Measurements from ENCODE around the gene LY6G5B. TPM values are rescaled to one million over a fixed set of nuclear protein-coding genes. Genes with fewer than 3 reads are reported as not detected.
A peak's percentile ranks its signal among the peaks of the same experiment; 100 is the strongest.

The LY6G5B gene
- total RNA-seq, 3 donors from 2014 or later: 13.1 to 17.2 (median 15.5) TPM

DNA sequence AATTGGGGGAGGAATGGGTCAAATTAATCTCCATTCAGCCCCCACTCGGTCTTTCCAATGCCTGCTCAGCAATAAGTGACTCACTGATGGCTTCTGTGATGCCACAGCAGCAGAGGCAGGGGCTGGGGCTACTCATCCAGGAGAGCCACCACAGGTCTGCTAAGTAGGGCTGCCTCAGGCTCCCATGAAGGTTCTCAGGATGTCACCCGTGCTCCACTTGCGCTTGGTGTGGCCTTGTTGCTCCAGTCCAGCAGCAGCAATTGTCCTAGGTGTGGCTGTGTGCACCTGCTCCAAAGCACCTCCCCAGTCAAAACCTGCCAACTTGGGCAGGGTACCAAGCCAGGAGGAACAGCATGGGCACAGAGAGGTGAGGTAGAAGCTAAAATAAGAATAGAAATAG is 52.4 kb downstream of the LY6G5B start:
- Histone ChIP-seq H3K36me3 (ENCODE audit: low read depth) (no peaks in the 10 kb centered on the region), H3K9me3 (no peaks in the 10 kb centered on the region), H3K4me3 (no peak overlapping the region), H3K4me1 (ENCODE audit: low read depth) (peaks cover 25% of the 10 kb centered on the region)
- intact Hi-C loops (cut with DNase I, micrococcal nuclease): no loop called here
- peak; percentile 4 for ATAC-seq
- TF ChIP-seq, protein P1, sequence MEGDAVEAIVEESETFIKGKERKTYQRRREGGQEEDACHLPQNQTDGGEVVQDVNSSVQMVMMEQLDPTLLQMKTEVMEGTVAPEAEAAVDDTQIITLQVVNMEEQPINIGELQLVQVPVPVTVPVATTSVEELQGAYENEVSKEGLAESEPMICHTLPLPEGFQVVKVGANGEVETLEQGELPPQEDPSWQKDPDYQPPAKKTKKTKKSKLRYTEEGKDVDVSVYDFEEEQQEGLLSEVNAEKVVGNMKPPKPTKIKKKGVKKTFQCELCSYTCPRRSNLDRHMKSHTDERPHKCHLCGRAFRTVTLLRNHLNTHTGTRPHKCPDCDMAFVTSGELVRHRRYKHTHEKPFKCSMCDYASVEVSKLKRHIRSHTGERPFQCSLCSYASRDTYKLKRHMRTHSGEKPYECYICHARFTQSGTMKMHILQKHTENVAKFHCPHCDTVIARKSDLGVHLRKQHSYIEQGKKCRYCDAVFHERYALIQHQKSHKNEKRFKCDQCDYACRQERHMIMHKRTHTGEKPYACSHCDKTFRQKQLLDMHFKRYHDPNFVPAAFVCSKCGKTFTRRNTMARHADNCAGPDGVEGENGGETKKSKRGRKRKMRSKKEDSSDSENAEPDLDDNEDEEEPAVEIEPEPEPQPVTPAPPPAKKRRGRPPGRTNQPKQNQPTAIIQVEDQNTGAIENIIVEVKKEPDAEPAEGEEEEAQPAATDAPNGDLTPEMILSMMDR (IDR thresholded peaks at IDR 0.05): no peak
- no peak for DNase-seq

Small RNA genes within 50 kb of the gene (microRNA-seq; reads per million reads assigned to microRNA genes)
- 0.70 reads per million for gene MIR4646
- not detected for gene MIR6832

Other genes with a start within 250 kb of the LY6G5B start
- gene MICB, start 171.8 kb upstream of the LY6G5B start, total RNA-seq: 1 to 10 TPM; 1.3 to 4.1 (median 2.9) TPM
- gene MCCD1, start 141.0 kb upstream of the LY6G5B start, total RNA-seq: not detected
- gene DDX39B, start 128.0 kb upstream of the LY6G5B start, total RNA-seq: 100 to 1,000 TPM; 239 to 309 (median 295) TPM
- gene ATP6V1G2, start 123.4 kb upstream of the LY6G5B start, total RNA-seq: 1 to 10 TPM in 2 of 3 donors, under 1 TPM in 1; 0.55 to 4.5 (median 1.2) TPM
- gene NFKBIL1, start 122.4 kb upstream of the LY6G5B start, total RNA-seq: 10 to 100 TPM; 15.8 to 27.8 (median 18.3) TPM
- under 1 TPM in 2 of 3 donors, not detected in 1; 0.20 to 0.22 TPM for gene LTA, start 97.7 kb upstream of the LY6G5B start, total RNA-seq
- 1 to 10 TPM in 2 of 3 donors, under 1 TPM in 1; 0.41 to 1.7 (median 1.1) TPM for gene TNF, start 94.4 kb upstream of the LY6G5B start, total RNA-seq
- gene LTB, start 87.6 kb upstream of the LY6G5B start, total RNA-seq: 1 to 10 TPM; 2.1 to 3.4 (median 2.2) TPM
- 10 to 100 TPM in 1 of 3 donors, 1 to 10 TPM in 2; 3.9 to 11.3 (median 6.6) TPM for gene LST1, start 83.7 kb upstream of the LY6G5B start, total RNA-seq
- under 1 TPM in 1 of 3 donors, not detected in 2; 0.46 TPM for gene NCR3, start 77.0 kb upstream of the LY6G5B start, total RNA-seq
- 10 to 100 TPM in 2 of 3 donors, 1 to 10 TPM in 1; 6.1 to 28.4 (median 17.3) TPM for gene AIF1, start 54.7 kb upstream of the LY6G5B start, total RNA-seq
- 100 to 1,000 TPM; 109 to 151 (median 120) TPM for gene PRRC2A, start 49.3 kb upstream of the LY6G5B start, total RNA-seq
- 100 to 1,000 TPM; 282 to 298 (median 293) TPM for gene BAG6, start 17.3 kb upstream of the LY6G5B start, total RNA-seq
- gene APOM, start 14.1 kb upstream of the LY6G5B start, total RNA-seq: 1 to 10 TPM; 2.2 to 2.7 (median 2.4) TPM
- 10 to 100 TPM; 28.5 to 33.0 (median 32.3) TPM for gene C6orf47, start 9.2 kb upstream of the LY6G5B start, total RNA-seq
- gene GPANK1, start 5.0 kb upstream of the LY6G5B start, total RNA-seq: 10 to 100 TPM; 13.4 to 17.7 (median 17.4) TPM
- 100 to 1,000 TPM; 125 to 147 (median 134) TPM for gene CSNK2B, start 3.9 kb upstream of the LY6G5B start, total RNA-seq
- 1 to 10 TPM; 1.7 to 4.2 (median 2.1) TPM for gene LY6G5C, start 11.1 kb downstream of the LY6G5B start, total RNA-seq
- gene ABHD16A, start 33.3 kb downstream of the LY6G5B start, total RNA-seq: 10 to 100 TPM; 55.3 to 69.4 (median 68.4) TPM
- not detected for gene LY6G6F, start 36.9 kb downstream of the LY6G5B start, total RNA-seq
- gene LY6G6D, start 45.4 kb downstream of the LY6G5B start, total RNA-seq: 1 to 10 TPM in 1 of 3 donors, under 1 TPM in 1, not detected in 1; 0.90 to 6.1 TPM
- under 1 TPM in 1 of 3 donors, not detected in 2; 0.32 TPM for gene LY6G6C, start 51.8 kb downstream of the LY6G5B start, total RNA-seq
- gene MPIG6B, start 53.4 kb downstream of the LY6G5B start, total RNA-seq: 1 to 10 TPM in 1 of 3 donors, under 1 TPM in 2; 0.48 to 1.4 (median 0.57) TPM
- gene DDAH2, start 59.3 kb downstream of the LY6G5B start, total RNA-seq: 100 to 1,000 TPM in 1 of 3 donors, 10 to 100 TPM in 2; 56.1 to 152 (median 99.5) TPM
- gene CLIC1, start 66.6 kb downstream of the LY6G5B start, total RNA-seq: 100 to 1,000 TPM; 269 to 555 (median 441) TPM
- 10 to 100 TPM; 14.1 to 29.9 (median 29.7) TPM for gene MSH5, start 70.0 kb downstream of the LY6G5B start, total RNA-seq
- gene SAPCD1, start 92.7 kb downstream of the LY6G5B start, total RNA-seq: 1 to 10 TPM; 2.5 to 9.6 (median 4.3) TPM
- 1 to 10 TPM; 5.9 to 8.2 (median 6.9) TPM for gene VWA7, start 107.4 kb downstream of the LY6G5B start, total RNA-seq
- 10 to 100 TPM; 41.7 to 65.8 (median 45.0) TPM for gene VARS1, start 125.8 kb downstream of the LY6G5B start, total RNA-seq
- 10 to 100 TPM; 21.7 to 35.5 (median 33.8) TPM for gene LSM2, start 137.0 kb downstream of the LY6G5B start, total RNA-seq
- gene HSPA1L, start 145.3 kb downstream of the LY6G5B start, total RNA-seq: 1 to 10 TPM; 1.2 to 3.4 (median 1.3) TPM
- 100 to 1,000 TPM in 2 of 3 donors, 10 to 100 TPM in 1; 73.6 to 274 (median 107) TPM for gene HSPA1A, start 145.6 kb downstream of the LY6G5B start, total RNA-seq
- gene HSPA1B, start 157.8 kb downstream of the LY6G5B start, total RNA-seq: 100 to 1,000 TPM; 172 to 254 (median 200) TPM
- gene NEU1, start 192.8 kb downstream of the LY6G5B start, total RNA-seq: 10 to 100 TPM; 44.0 to 65.7 (median 45.0) TPM
- 100 to 1,000 TPM; 332 to 795 (median 740) TPM for gene SLC44A4, start 209.0 kb downstream of the LY6G5B start, total RNA-seq
- 10 to 100 TPM; 29.6 to 50.1 (median 36.4) TPM for gene EHMT2, start 227.7 kb downstream of the LY6G5B start, total RNA-seq
- gene ZBTB12, start 232.1 kb downstream of the LY6G5B start, total RNA-seq: 1 to 10 TPM; 2.3 to 6.2 (median 3.4) TPM

Measured in mucosa of descending colon (tissue), 3 donors.